ENCODE results near the gene WDR55.

DNA sequence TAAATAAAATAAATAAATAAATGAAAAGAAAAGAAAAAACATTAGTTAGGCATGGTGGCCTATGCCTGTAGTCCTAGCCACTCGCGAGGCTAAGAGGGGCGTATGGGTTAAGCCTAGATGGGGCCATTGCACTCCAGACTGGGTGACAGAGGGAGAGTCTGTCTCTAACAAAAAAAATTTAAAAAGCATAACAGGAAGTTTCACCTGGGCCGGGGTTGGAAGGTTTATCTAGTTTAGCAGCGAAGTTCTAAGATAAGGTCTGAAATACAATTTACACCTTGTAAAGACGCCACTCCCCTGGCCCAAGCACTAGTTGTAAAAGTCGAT is 53.5 kb downstream of the WDR55 start:
- TF ChIP-seq CEBPB (IDR thresholded peaks at IDR 0.05) (no peak), EP300 (IDR thresholded peaks at IDR 0.05; ENCODE audit: borderline replicate concordance) (no peak), EGR1 (IDR thresholded peaks at IDR 0.05) (no peak), ZBTB7A (IDR thresholded peaks at IDR 0.05; ENCODE audit: low read depth) (no peak), TCF12 (IDR thresholded peaks at IDR 0.05; ENCODE audit: low read depth) (no peak), YY1 (IDR thresholded peaks at IDR 0.05; ENCODE audit: low read depth) (no peak), RAD21 (IDR thresholded peaks at IDR 0.05; ENCODE audit: low read depth) (no peak), CREB1 (IDR thresholded peaks at IDR 0.05; ENCODE audit: low read depth) (no peak), NFIC (IDR thresholded peaks at IDR 0.05) (no peak), FOXM1 (IDR thresholded peaks at IDR 0.05; ENCODE audit: borderline replicate concordance, low read depth) (no peak), TAF1 (IDR thresholded peaks at IDR 0.05; ENCODE audit: low read depth) (no peak)
- TF ChIP-seq, protein P1, sequence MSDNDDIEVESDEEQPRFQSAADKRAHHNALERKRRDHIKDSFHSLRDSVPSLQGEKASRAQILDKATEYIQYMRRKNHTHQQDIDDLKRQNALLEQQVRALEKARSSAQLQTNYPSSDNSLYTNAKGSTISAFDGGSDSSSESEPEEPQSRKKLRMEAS (IDR thresholded peaks at IDR 0.05) = no peak
- TF ChIP-seq, protein P2, sequence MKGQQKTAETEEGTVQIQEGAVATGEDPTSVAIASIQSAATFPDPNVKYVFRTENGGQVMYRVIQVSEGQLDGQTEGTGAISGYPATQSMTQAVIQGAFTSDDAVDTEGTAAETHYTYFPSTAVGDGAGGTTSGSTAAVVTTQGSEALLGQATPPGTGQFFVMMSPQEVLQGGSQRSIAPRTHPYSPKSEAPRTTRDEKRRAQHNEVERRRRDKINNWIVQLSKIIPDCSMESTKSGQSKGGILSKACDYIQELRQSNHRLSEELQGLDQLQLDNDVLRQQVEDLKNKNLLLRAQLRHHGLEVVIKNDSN (IDR thresholded peaks at IDR 0.05) = no peak
- TF ChIP-seq, protein P3, sequence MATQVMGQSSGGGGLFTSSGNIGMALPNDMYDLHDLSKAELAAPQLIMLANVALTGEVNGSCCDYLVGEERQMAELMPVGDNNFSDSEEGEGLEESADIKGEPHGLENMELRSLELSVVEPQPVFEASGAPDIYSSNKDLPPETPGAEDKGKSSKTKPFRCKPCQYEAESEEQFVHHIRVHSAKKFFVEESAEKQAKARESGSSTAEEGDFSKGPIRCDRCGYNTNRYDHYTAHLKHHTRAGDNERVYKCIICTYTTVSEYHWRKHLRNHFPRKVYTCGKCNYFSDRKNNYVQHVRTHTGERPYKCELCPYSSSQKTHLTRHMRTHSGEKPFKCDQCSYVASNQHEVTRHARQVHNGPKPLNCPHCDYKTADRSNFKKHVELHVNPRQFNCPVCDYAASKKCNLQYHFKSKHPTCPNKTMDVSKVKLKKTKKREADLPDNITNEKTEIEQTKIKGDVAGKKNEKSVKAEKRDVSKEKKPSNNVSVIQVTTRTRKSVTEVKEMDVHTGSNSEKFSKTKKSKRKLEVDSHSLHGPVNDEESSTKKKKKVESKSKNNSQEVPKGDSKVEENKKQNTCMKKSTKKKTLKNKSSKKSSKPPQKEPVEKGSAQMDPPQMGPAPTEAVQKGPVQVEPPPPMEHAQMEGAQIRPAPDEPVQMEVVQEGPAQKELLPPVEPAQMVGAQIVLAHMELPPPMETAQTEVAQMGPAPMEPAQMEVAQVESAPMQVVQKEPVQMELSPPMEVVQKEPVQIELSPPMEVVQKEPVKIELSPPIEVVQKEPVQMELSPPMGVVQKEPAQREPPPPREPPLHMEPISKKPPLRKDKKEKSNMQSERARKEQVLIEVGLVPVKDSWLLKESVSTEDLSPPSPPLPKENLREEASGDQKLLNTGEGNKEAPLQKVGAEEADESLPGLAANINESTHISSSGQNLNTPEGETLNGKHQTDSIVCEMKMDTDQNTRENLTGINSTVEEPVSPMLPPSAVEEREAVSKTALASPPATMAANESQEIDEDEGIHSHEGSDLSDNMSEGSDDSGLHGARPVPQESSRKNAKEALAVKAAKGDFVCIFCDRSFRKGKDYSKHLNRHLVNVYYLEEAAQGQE (IDR thresholded peaks at IDR 0.05; ENCODE audit: low read depth) = no peak
